Smooth muscle cell (in vitro differentiated cells): Measurements from ENCODE around the gene ADGRE1. TPM values are rescaled to one million over a fixed set of nuclear protein-coding genes. Genes with fewer than 3 reads are reported as not detected.

Source experiments
- DNase-seq: peaks from one replicate; lab custom pipeline; 2025; ENCODE audit not compliant: unreplicated experiment; lab: John Stamatoyannopoulos, UW
- H2AFZ ChIP-seq: fragments of 200-600 bp; sonication (generic); 2 replicates; pipeline ENCODE4 v1.6.0; 2016; ENCODE audit warnings: antibody characterized with exemption, low read depth, mild to moderate bottlenecking
- H3F3A ChIP-seq: fragments of 200-600 bp; sonication (generic); 2 replicates; pipeline ENCODE4 v1.6.0; 2017; ENCODE audit warnings: antibody characterized with exemption, low read depth
- H3K27ac ChIP-seq: fragments of 200-600 bp; sonication (generic); 2 replicates; pipeline ENCODE4 v1.5.1; 2016; ENCODE audit warnings: low read depth, mild to moderate bottlenecking
- H3K27me3 ChIP-seq: fragments of 200-600 bp; sonication (generic); 2 replicates; pipeline ENCODE4 v1.6.1; 2016; ENCODE audit warnings: low read depth, mild to moderate bottlenecking
- H3K36me3 ChIP-seq: fragments of 200-600 bp; sonication (generic); 2 replicates; pipeline ENCODE4 v1.5.1; 2016; ENCODE audit warnings: low read depth
- H3K4me1 ChIP-seq: fragments of 200-600 bp; sonication (generic); 2 replicates; pipeline ENCODE4 v1.5.1; 2016; ENCODE audit warnings: low read depth
- H3K4me2 ChIP-seq: fragments of 200-600 bp; sonication (generic); 2 replicates; pipeline ENCODE4 v1.6.0; 2016; ENCODE audit warnings: mild to moderate bottlenecking
- H3K4me3 ChIP-seq: fragments of 200-600 bp; sonication (generic); 2 replicates; pipeline ENCODE4 v1.5.1; 2016; ENCODE audit warnings: mild to moderate bottlenecking
- H3K79me2 ChIP-seq: fragments of 200-600 bp; sonication (generic); 2 replicates; pipeline ENCODE4 v1.6.0; 2016; ENCODE audit warnings: low read depth, mild to moderate bottlenecking
- H3K9ac ChIP-seq: fragments of 200-600 bp; sonication (generic); 2 replicates; pipeline ENCODE4 v1.6.0; 2016; ENCODE audit warnings: low read depth
- H3K9me3 ChIP-seq: fragments of 200-600 bp; sonication (generic); replicated peaks from 2 replicates; pipeline ENCODE4 v1.5.1; 2016; ENCODE audit warnings: low read depth
- H4K20me1 ChIP-seq: fragments of 200-600 bp; sonication (generic); 2 replicates; pipeline ENCODE4 v1.6.0; 2016; ENCODE audit warnings: low read depth
- CTCF ChIP-seq: fragments of 200-600 bp; sonication (generic); IDR thresholded peaks from 2 replicates; pipeline ENCODE4 v1.5.1; 2017; ENCODE audit warnings: borderline replicate concordance, mild to moderate bottlenecking, antibody characterized with exemption; ENCODE audit not compliant: insufficient read depth, poor library complexity, severe bottlenecking
- WGBS: methylation state at CpG from one replicate; pipeline ENCODE4 v1.1.7; 2016; ENCODE audit warnings: low lambda C conversion rate; 5-methylcytosine and 5-hydroxymethylcytosine counted together
- polyA plus RNA-seq: library from polyadenylated mRNA; unstranded; fragments of >200 nt; fragmentation: Nextera tagmentation; extraction: Ambion mirVana; gene quantifications from 2 replicates; pipeline ENCODE4 v1.2.1, GENCODE V29; 2016
- total RNA-seq: library from RNA; depleted of rRNA; stranded (reverse); fragments of >200 nt; gene quantifications from 2 replicates; pipeline ENCODE4 v1.2.3, GENCODE V29; 2014

Gene ADGRE1
- total and polyA plus RNA-seq, 2 experiments from 2014 or later, result not detected

- Histone ChIP-seq H2AFZ (no peak overlapping the region), H4K20me1 (no peaks in the 10 kb centered on the region), H3K4me2 (no peak overlapping the region), H3F3A (no peaks in the 10 kb centered on the region), H3K9me3 (peaks cover 8% of the 10 kb centered on the region), H3K4me1 (no peaks in the 10 kb centered on the region), H3K27ac (no peak overlapping the region), H3K27me3 (no peaks in the 10 kb centered on the region), H3K79me2 (no peaks in the 10 kb centered on the region), H3K4me3 (no peak overlapping the region), H3K9ac (no peak overlapping the region), H3K36me3 (no peaks in the 10 kb centered on the region)
- no peak for DNase-seq
- WGBS, result 46% methylated on average over 2 of the region's 2 CpGs
- TF ChIP-seq CTCF, result no peak
Measured at GRCh38 chr19:6970021-6970420, 82.6 kb downstream of the ADGRE1 start.

GRCh38 chr19:6970443-6970842, 83.1 kb downstream of the ADGRE1 start:
- TF ChIP-seq CTCF, result no peak
- H4K20me1 ChIP-seq, result no peaks in the 10 kb centered on the region
- H3K4me3 ChIP-seq, result no peak overlapping the region
- peaks cover 8% of the 10 kb centered on the region for H3K9me3 ChIP-seq
- no peak overlapping the region for H3K9ac ChIP-seq
- DNase-seq, result no peak
- no peaks in the 10 kb centered on the region for H3F3A ChIP-seq
- no peak overlapping the region for H2AFZ ChIP-seq
- H3K4me2 ChIP-seq, result no peak overlapping the region
- 80% methylated on average over 5 of the region's 5 CpGs for WGBS
- H3K27me3 ChIP-seq, result no peaks in the 10 kb centered on the region
- no peaks in the 10 kb centered on the region for H3K4me1 ChIP-seq
- no peak overlapping the region for H3K27ac ChIP-seq
- no peaks in the 10 kb centered on the region for H3K36me3 ChIP-seq
- H3K79me2 ChIP-seq, result no peaks in the 10 kb centered on the region

DNA sequence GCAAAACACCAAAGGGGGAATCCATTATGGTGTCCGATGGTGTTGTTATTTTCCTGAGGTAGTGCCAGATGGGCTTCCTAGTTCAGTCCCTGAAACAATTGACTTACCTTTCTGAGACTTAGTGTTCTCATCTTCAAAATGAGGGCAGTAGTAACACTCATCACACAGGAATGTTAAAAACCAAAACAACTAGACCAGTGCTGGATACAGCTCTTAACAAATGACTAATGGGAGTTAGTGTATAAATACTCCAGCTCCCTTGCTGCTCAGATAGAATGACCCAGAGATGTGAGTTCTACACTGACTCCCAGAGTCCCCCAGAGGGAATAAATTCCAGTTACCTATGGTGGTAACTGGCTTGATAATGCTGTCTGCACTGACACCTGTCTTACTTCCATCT, 84.0 kb downstream of the ADGRE1 start:
- H3K79me2 ChIP-seq, result no peaks in the 10 kb centered on the region
- H3K36me3 ChIP-seq, result no peaks in the 10 kb centered on the region
- H3F3A ChIP-seq, result no peaks in the 10 kb centered on the region
- H3K9me3 ChIP-seq, result peaks cover 8% of the 10 kb centered on the region
- no peak for DNase-seq
- H3K27ac ChIP-seq, result no peak overlapping the region
- no peak overlapping the region for H3K4me3 ChIP-seq
- no peak for TF ChIP-seq CTCF
- no peaks in the 10 kb centered on the region for H4K20me1 ChIP-seq
- H3K4me2 ChIP-seq, result no peak overlapping the region
- 78% methylated on average over 1 of the region's 1 CpG for WGBS
- no peak overlapping the region for H2AFZ ChIP-seq
- H3K9ac ChIP-seq, result no peak overlapping the region
- H3K27me3 ChIP-seq, result no peaks in the 10 kb centered on the region
- H3K4me1 ChIP-seq, result no peaks in the 10 kb centered on the region

GRCh38 chr19:6976197-6976596, 88.8 kb downstream of the ADGRE1 start:
- H3K4me1 ChIP-seq, result no peaks in the 10 kb centered on the region
- H2AFZ ChIP-seq, result no peak overlapping the region
- H3K36me3 ChIP-seq, result no peaks in the 10 kb centered on the region
- H4K20me1 ChIP-seq, result no peaks in the 10 kb centered on the region
- H3K27me3 ChIP-seq, result no peaks in the 10 kb centered on the region
- no peak for DNase-seq
- H3K9ac ChIP-seq, result no peak overlapping the region
- H3K27ac ChIP-seq, result no peak overlapping the region
- 87% methylated on average over 5 of the region's 5 CpGs for WGBS
- H3K4me2 ChIP-seq, result no peak overlapping the region
- no peaks in the 10 kb centered on the region for H3F3A ChIP-seq
- H3K9me3 ChIP-seq, result peaks cover 13% of the 10 kb centered on the region
- H3K79me2 ChIP-seq, result no peaks in the 10 kb centered on the region
- no peak for TF ChIP-seq CTCF
- no peak overlapping the region for H3K4me3 ChIP-seq
